Daoy (cell line): ENCODE data around the gene GSTT4. TPM values are rescaled to one million over a fixed set of nuclear protein-coding genes. Genes with fewer than 3 reads are reported as not detected.

Experiments
- DNase-seq: peaks from one replicate; pipeline ENCODE4 v3.0.0-alpha.2; 2015; ENCODE audit warnings: low read depth
- total RNA-seq: library from RNA; depleted of rRNA; stranded (reverse); fragments of >200 nt; shearing (Covaris generic); gene quantifications from 2 replicates; pipeline ENCODE4 v1.2.3, GENCODE V29; 2014; rRNA removed

GSTT4 gene
- not detected in 2 replicates for total RNA-seq

GRCh38 chr22:24005201-24005600 is at the start of gene GSTT4:
Gene GSTT4 (minus strand): TSS chr22:24005453. CDS start chr22:24005356, 97 bp downstream.
- no peak for DNase-seq

DNA sequence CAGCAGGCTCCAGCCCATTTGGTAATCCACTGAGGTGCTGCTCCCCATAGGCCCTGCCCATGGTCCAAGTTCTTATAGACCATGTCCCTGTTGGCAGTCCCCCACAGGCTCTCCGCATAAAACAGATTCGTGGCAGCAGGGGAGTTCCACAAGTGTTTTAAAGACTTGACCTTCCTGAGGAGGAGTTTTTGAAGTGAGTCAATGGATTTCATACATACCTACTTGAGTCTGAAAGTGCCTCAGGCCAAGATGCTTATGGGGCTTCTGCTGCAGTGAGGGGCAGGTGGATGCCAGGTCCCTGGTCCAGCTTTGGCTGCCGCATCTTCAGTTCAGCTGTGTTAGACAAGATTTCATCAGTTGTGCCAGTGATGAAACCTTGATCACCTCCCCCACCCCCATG is 49.1 kb upstream of the GSTT4 start:
- DNase-seq: no peak

DNA sequence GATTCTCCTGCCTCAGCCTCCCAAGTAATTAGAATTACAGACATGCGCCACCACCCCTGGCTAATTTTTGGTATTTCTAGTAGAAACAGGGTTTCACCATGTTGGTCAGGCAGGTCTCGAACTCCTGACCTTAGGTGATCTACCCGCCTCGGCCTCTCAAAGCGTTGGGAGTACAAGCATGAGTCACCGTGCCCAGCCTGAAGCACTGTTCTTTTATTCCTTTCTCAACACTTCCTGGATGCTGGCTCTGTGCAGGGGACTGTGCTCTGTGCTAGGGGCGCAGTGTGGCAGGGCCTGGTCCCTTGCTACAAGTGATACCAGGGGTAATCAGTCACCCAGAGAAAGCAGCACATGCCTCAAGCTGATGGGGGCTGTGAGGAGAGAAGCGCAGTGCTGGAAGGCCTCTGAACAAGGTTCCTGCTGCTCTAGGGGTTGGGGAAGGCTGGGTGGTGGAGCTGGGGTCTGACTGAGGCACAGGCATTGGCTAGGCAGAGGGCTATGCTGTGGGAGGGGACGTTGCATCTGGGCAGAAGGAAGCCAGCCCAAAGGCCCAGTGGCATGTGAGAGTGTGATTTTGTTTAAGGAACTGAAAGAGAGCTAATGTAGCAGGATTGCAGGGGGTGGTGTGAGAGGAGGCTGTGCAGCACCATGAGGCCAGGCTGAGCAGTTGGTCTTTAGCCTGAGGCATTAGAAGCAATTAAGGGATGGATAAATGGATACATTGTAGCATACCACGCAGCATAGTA is 48.4 kb upstream of the GSTT4 start:
- DNase-seq: no peak

DNA sequence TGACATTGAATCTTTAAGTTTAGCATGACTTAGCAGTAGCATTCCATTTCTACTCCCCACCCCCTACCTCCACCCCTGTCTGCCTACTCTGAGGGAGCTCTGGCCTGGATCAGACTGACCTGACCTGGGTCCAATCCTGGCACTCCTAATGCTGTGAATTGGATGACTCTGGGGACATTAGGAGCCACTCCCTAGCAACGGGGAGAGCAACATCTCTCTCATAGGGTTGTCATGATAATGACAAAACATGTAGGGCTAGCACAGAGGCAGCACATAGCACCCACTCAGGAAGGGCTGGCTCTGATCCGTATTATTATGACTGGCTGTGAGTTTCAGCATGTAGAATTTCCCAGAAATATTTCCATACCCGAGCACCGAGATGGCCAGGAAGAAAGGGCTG is 46.3 kb upstream of the GSTT4 start:
- DNase-seq: no peak

GRCh38 chr22:24051028-24051427 is 45.8 kb upstream of the GSTT4 start:
- no peak for DNase-seq

DNA sequence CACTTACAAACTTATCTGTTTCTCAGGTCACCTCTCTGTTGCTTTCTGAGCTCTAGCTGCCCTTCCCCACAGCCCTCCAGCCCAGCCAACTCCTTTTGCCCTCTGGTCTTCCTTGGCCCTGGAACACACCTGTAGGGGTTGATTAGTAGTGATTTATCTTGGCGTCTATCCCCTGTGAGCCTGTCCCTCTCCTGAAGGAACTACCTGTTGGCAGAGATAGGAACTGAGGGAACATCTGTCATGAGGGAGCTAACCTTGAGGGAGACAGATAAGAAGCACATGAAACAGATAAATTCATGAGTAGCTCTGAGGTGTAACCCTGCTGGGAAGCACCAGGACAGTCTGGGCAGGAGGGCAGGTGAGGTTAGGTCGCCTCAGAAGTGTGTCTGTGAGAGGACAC is 44.7 kb upstream of the GSTT4 start:
- DNase-seq: no peak

DNA sequence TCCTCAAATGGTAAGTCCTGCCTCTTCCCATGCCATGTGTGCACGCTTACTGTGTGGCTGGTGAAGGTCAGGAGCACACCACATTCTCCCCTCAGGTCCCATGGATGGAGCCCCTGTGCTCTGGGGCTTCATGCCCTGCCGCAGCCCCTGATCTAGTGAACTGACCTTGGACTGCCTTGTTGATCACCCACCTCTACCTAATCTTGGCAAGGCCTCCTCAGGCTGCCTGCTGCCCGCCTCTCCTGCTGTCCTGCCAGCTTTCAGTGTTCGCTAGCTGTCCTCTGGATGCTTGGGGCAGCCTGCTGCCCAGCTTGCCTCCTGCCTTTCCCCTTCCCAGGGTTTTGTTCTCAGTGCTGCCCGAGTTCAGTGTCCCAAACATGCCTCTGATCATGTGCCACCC is 44.0 kb upstream of the GSTT4 start:
- DNase-seq: no peak

DNA sequence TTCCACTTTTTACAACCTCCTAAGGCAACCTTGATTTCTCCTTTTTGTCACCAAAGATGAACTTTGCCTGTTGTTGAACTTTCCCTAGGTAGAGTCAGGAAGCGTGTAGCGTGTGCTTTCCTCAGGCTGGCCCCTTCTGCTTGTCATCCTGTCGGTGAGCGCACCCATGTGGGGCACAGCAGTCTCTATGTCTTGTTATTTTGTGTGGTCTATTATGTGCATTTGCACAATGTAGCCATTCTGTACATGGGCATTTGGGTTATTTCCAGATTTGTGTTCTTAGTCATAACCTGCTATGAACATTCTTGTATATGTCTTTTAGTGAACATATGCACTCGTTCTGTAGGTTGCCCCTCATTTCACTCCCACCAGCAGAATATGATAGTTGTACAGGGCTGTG is 40.8 kb upstream of the GSTT4 start:
- DNase-seq: no peak

DNA sequence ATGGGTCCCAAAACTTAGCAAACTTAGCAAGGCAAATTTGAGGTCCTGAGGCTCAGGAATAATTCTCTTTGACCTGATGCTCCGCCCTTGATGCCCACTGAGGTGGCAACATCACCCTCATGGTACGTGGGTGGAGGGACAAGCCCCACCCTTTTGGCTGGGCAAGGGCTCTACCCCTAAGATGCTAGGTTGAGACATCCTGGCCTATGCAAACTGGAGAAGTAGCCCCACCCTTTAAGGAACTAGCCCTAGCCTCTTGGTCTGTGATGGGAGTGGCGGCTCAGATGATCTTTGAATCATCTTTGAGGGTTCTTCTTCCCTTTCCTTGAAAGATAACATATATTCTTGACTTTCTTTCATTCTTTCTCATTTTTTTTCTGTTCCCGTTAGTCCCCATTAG is 38.7 kb upstream of the GSTT4 start:
- DNase-seq: no peak

- peak; percentile 10 for DNase-seq
These were observed 38.2 kb upstream of the GSTT4 start for GRCh38 chr22:24043465-24043864.

DNA sequence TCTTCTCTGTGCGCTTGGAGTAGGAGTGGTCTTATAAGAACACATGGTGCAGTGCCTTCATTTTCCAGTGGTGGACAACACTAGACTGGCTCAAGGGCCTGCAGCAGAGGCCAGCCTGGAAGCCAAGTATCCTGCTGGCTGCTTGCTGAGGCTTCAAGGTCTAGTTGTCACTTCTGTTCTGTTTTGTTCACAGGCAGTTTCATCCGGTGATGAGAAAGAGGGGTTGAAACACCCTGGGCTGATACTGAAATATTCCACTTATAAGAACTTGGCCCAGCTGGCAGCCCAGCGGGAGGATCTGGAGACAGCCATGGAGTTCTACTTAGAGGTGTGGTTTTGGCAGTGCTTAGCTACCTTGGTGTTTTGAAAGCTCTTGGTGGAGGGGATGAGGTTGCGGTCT is 35.7 kb upstream of the GSTT4 start:
- no peak for DNase-seq

DNA sequence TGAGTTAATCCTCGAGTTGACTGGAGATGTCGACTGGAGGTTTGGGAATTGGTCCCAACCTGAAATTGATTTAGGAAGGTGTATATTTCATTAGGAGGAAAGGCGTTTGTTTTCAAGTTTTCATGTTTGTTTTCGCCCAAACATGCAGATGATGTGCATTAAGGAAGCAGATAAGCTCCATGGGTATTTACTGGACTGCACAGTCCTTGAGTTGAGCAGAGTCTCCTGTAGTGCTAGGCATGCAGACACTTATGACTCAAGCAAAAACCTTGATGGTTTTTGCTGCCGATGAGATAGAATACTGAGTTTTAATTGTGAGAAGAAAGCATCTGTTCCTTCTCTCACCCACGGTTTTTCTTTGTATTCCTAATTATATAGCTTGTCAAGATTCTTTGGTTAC is 33.8 kb upstream of the GSTT4 start:
- no peak for DNase-seq

DNA sequence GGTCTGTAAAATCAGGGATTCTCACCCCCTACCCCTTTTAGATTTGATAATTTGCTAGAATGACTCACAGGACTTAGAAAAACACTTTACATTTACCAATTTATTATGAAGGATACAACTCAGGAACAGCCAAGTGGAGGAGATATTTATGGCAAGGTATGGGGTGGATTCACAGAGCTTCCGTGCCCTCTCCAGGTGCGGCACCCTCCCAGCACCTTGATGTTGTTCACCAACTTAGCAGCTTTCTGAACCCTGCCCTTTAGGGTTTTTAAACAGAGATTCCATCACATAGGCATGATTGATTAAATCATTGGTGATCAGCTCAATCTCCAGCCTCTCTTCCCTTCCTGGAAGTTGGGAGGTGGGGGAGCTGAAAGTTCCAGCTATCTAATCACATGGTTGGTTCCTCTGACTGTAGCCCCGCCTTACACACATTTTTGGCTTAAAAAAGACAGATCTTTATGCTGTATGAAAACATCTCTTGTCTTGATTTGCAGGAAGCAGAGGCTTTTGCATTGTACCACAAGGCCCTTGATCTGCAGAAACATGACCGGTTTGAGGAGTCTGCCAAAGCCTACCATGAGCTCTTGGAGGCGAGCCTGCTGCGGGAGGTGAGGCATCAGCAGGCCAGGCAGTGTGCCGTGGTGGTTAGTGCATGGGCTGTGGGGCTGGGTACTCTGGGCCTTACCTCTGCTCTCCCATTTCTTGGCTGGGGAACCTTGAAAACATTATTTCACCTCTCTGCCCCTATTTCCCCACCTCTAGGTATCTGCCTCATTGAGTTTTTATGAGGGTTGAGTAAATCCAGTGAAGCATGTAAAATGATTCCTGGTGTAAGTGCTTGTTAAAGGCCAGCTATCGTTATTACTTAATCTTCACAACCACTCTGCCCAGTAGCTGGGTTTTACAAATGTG is 32.9 kb upstream of the GSTT4 start:
- DNase-seq: no peak

DNA sequence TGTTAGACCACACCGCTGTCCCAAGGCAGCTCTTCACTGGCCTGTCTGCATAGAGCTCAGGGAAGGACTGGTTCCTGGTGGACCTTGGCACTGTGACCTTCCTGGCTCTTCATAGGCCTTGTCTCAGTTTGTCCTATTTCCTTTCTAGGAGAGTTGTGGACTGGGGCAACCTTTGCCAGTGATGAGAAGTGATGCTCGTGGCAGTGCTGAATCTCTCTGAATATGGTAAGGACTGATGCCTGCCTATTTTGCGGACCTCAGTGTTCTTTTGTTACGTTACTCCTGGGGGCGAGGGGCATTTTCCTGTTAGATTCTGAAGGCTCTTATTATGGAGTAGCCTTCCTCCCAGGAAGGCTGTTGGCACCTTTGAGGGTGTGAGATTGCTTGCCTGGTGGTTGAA is 30.0 kb upstream of the GSTT4 start:
- DNase-seq: no peak

DNA sequence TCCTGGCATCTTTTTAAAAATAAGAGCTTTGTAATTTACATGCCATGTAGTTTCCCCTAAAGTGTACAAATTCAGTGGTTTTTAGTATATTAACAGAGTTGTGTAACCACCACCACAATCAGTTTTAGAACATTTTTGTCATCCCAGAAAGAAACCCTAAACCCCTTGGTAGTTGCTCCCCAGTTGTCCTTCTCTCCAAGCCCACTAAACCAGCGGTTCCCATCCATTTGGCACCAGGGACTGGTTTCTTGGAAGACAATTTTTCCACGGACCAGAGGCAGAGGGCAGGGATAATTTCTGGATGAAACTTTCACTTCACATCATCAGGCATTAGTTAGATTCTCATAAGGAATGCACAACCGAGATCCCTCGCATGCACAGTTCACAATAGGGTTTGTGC is 28.5 kb upstream of the GSTT4 start:
- no peak for DNase-seq

DNA sequence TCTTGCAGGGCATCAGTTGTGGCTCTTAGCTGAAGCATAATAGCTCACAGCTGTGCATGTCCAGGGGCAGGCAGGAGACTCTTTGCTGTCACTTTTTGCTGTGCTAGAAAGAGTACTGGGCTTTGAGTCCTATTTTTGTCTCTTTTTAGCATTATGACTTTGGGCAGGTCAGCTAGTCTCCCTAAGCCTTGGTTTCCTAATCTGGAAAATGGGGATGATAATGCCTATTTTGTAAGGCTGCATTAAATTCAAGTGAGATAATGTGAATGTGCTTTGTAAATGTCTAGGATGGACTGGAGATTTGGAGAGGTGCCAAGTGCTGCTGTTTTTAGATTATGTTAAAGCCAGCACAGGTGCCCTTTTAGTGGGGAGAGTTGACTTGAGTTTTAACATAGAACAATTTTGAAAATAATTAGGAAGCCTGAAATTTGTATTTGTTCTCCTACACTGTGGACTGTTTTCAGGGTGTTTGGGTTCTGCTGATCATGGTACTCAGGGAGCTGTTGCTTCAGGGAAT is 25.0 kb upstream of the GSTT4 start:
- DNase-seq: no peak

DNA sequence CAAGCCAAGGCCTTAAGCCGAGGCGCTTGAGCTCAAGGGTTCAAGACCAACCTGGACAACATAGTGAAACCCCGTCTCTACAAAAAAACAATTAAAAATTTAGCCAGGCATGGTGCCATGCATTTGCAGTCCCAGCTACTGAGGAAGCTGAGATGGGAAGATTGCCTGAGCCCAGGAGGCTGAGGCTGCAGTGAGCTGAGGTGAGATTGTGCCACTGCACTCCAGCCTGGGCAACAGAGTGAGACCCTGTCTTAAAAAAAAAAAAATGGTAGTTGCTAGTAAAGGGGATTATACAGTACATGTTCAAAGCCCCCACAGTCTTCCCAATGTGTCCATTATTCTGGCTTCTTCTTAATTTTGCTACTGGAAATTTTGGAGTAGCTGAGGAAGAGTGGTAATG is 24.1 kb upstream of the GSTT4 start:
- DNase-seq: no peak

GRCh38 chr22:24028533-24028932 is 23.3 kb upstream of the GSTT4 start:
- DNase-seq: no peak

- DNase-seq: no peak
These were observed 22.7 kb upstream of the GSTT4 start for GRCh38 chr22:24027991-24028390.

DNA sequence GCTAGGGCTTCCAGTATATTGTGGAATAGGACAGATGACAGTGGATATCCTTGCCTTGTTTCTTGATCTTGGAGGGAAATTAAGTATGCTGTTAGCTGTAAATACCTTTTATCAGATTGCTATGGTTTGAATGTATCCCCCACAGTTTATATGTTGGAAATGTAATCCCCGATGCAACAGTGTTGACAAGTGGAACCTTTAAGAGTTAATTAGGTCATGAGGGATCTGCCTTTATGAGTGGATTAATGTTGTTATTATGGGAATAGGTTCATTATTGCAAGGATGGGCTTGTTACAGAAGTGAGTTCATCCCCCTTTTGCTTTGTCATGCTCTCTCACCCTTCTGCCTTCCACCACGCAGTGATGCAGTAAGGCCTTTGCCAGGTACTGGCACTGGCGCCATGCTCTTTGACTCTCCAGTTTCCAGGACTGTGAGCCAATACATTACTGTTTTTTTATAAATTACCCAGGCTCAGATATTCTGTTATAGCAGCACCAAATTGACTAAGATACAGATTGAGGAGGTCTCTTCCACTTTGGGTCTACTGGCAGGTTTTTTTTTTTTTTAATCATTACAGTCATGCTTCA is 22.2 kb upstream of the GSTT4 start:
- DNase-seq: no peak

GRCh38 chr22:24026733-24027132 is 21.5 kb upstream of the GSTT4 start:
- DNase-seq: no peak

GRCh38 chr22:24026056-24026455 is 20.8 kb upstream of the GSTT4 start:
- DNase-seq: no peak

GRCh38 chr22:24025475-24025874 is 20.2 kb upstream of the GSTT4 start:
- DNase-seq: no peak
